Epithelial cell of proximal tubule (primary cell): ENCODE measurements around the gene B3GNT5. TPM values are rescaled to one million over a fixed set of nuclear protein-coding genes. Genes with fewer than 3 reads are reported as not detected.

Source experiments
- DNase-seq: peaks from one replicate; pipeline ENCODE4 v3.0.0-alpha.2; 2011; ENCODE audit warnings: low read depth
- H3K4me3 ChIP-seq: 2 replicates; pipeline ENCODE4 v1.5.1; 2011; ENCODE audit warnings: low read depth, mild to moderate bottlenecking, low read length
- total RNA-seq: library from RNA; depleted of rRNA; stranded (reverse); fragments of >200 nt; gene quantifications from 2 replicates; pipeline ENCODE4 v1.2.3, GENCODE V29; 2015
- TF ChIP-seq, protein P1 (sequence below): conservative IDR thresholded peaks from 2 replicates; pipeline ENCODE4 v1.5.1; 2012; ENCODE audit warnings: low read depth, mild to moderate bottlenecking, low read length

B3GNT5 gene
- total RNA-seq, 1 donor from 2014 or later: 17.2 TPM

DNA sequence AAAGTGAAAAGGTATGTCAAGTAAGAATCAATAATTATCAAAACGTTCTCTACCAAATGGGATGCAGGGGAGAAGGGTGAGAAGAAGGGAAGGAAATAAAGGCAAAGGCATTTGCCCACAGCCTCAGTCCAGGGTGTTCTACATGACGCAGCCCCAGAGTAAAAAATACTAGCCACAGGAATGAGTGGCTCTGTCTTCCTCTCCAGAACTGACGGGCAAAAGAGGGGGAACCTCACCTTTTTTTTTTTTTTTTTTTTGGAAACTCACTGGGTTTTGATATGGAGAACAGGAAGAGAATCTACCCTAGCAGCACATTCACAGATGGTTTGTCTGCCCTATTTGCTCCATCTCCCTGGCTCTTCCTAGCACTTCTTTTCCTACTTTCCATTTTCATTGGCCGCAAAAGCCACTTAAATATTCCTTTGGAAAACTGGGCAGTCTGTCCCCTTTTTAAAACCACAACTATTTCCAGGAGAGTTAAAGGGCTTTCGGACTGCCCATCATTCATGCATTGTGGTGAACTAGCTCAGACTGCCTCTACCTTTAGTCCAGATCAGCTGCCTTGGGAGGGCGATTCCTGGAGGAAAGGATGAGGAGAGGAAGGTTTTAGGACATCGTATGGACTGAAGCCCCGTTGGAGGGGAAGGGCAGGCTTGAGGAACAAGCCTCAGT, 28.2 kb downstream of the B3GNT5 start:
- DNase-seq: no peak
- TF ChIP-seq, protein P1, sequence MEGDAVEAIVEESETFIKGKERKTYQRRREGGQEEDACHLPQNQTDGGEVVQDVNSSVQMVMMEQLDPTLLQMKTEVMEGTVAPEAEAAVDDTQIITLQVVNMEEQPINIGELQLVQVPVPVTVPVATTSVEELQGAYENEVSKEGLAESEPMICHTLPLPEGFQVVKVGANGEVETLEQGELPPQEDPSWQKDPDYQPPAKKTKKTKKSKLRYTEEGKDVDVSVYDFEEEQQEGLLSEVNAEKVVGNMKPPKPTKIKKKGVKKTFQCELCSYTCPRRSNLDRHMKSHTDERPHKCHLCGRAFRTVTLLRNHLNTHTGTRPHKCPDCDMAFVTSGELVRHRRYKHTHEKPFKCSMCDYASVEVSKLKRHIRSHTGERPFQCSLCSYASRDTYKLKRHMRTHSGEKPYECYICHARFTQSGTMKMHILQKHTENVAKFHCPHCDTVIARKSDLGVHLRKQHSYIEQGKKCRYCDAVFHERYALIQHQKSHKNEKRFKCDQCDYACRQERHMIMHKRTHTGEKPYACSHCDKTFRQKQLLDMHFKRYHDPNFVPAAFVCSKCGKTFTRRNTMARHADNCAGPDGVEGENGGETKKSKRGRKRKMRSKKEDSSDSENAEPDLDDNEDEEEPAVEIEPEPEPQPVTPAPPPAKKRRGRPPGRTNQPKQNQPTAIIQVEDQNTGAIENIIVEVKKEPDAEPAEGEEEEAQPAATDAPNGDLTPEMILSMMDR: no peak
- H3K4me3 ChIP-seq: no peak overlapping the region

DNA sequence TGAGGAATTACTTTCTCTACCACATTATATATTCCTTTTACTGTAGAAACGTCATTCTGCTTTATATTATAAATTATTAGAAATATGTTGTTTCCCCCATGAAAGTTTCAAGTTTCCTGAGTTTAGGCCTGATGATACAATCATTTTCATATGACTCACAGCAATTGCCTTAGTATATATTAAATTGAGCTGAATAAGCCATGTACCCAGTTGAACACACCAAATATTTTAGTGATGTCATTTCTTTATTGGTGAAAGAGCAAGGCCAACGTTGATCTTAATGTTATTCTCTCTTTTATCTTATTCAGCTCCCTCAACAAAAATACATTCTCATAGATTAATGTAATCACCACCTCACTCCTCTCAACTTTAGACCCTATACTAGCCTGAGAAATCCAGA, 30.8 kb downstream of the B3GNT5 start:
- no peak for DNase-seq
- TF ChIP-seq, protein P1: no peak
- no peak overlapping the region for H3K4me3 ChIP-seq

DNA sequence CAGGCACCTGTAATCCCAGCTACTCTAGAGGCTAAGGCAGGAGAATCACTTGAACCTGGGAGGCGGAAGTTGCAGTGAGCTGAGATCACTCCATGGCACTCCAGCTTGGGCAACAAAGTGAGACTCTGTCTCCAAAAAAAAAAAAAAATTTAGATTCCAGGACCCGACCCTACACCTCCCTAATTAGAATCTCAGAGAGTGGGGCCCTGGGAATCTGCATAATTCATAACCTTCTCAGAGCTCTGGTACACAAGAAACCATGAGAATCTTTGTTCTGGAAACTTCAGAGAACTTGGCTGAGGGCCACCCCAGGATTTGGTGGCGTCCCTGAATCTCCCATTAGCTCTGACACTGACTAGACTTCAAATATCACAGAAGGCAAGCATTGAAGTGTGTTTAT, 31.5 kb downstream of the B3GNT5 start:
- TF ChIP-seq, protein P1: no peak

DNA sequence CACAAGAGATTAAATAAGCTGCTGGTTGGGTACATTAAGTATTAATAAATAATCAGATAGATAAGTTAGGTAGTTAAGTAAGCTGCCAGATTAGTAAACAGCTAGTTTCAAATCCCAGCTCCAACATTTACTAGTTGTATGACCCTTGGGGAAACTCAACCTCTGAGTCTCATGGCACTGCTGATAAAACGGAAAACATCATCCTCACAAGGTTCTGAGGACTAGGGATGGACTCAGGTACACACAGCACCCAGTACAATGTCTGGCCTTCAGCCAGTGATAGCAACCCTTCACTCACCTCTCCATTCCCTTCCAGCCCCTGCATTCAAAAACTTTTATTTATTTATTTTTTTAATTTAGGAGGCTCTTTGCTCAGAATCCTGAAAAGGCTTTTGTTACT, 32.3 kb downstream of the B3GNT5 start:
- no peak for DNase-seq
- TF ChIP-seq, protein P1: no peak
- H3K4me3 ChIP-seq: no peak overlapping the region

More for the DNA sequence above, 31.5 kb downstream of the B3GNT5 start:
- no peak for DNase-seq
- no peak overlapping the region for H3K4me3 ChIP-seq

DNA sequence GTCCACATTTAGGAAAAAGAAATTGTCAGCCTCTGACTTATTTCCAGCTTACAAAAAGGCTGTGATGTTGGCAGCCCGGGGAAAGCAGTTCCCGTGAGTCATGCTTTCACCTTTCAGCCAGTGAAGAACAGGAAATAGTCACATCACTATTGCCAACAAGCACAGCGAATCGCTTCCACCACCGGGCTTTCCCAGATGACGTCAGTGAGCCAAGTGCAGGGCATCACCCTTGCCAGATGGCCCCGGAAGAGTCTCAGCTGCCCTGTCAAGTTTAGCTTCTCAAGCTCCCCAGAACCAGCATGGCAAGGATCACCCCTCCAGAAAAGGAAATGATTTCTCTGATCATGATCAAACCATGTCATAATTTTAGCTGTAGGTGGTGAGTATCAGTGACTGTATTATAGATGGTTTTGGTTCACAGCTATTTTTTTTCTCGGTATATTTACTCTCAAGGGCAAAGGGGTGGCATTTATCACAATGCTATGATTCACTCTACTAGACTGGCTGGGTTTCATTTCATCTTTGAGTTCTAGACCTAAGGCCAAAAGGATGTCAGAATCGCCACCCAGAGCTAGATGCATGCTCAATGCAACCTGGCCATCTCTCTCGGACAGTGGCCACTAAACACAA, 32.9 kb downstream of the B3GNT5 start:
- peak overlapping the region; percentile 35 for H3K4me3 ChIP-seq

DNA sequence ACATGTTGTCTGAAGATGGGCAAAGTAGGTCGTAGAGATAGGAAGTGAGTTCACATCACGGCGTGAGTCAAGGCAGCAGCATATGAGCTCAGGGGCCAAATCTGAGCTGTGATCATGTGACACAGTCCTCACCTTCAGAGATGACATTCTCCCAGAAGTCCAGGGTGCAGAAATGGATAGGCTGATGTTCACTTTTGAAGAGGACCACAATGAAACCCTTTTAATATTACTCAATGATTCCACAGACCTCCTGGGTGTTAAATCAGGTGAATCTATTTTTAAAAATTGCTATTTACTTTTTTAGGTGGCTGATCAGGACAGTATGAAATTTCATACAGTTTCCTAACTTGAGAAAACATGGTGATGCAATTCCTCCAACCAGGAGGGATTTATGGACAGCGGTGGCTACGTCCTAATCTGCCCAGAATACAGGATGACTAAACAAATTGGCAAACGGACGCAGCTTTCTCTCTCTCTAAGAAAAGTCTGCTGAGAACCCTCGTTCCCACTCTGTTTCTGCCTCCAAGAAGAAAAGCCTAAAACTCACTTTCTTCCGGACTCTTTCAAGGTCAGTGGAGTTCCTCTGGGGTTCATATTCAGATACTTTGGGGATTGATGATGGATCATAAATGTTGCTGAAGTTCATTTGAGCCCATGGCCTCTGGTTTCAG, 34.4 kb downstream of the B3GNT5 start:
- TF ChIP-seq, protein P1: no peak
- no peak for DNase-seq

More for the DNA sequence above, 32.9 kb downstream of the B3GNT5 start:
- TF ChIP-seq, protein P1: no peak
- peak; percentile 95 for DNase-seq

More for the DNA sequence above, 34.4 kb downstream of the B3GNT5 start:
- no peak overlapping the region for H3K4me3 ChIP-seq
